Measurements from ENCODE around the gene DBP.
"Not testable (repeated sequence)": the region's sequence is repeated elsewhere in the genome, so short reads cannot be mapped to it uniquely, and the experiment has no call there.

DBP gene

GRCh38 chr19:48642862-48643261 lies 5.7 kb upstream of the DBP start:
- DNase-seq (ENCODE audit: extremely low read depth in 1 of 2, low read depth in 1 of 2), result no peak

DNA sequence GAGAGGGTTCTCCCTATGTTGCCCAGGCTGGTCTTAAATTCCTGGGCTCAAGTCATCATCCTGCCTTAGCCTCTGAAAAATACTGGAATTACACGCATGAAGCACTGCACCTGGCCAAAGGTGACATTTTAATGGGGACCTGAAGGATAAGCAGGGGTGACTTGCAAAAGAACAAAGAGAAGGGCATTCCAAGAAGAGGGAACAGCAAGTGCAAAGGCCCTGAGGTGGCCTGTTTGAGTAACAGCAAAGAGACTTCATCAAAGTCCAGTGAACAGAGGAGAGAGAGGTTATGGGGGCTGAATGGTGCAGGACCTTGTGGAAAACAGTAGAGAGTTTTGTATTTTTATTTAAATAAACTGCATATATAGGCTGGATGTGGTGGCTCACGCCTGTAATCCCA lies 4.7 kb upstream of the DBP start:
- DNase-seq (ENCODE audit: extremely low read depth in 1 of 2, low read depth in 1 of 2), result no peak

- DNase-seq (ENCODE audit: extremely low read depth in 1 of 2, low read depth in 1 of 2), result no peak
Measured at GRCh38 chr19:48639483-48640375, 2.5 kb upstream of the DBP start.

- no peak for DNase-seq (ENCODE audit: extremely low read depth in 1 of 2, low read depth in 1 of 2)
Measured at GRCh38 chr19:48638831-48639381, 1.7 kb upstream of the DBP start.

- peak; percentile 56 to 61 for DNase-seq (ENCODE audit: extremely low read depth in 1 of 2, low read depth in 1 of 2)
Measured at GRCh38 chr19:48637948-48638830, 1.0 kb upstream of the DBP start.

GRCh38 chr19:48637449-48637947 lies 319 bp upstream of the DBP start:
- DNase-seq (ENCODE audit: extremely low read depth in 1 of 2, low read depth in 1 of 2), result peak; percentile 98 to 99

DNA sequence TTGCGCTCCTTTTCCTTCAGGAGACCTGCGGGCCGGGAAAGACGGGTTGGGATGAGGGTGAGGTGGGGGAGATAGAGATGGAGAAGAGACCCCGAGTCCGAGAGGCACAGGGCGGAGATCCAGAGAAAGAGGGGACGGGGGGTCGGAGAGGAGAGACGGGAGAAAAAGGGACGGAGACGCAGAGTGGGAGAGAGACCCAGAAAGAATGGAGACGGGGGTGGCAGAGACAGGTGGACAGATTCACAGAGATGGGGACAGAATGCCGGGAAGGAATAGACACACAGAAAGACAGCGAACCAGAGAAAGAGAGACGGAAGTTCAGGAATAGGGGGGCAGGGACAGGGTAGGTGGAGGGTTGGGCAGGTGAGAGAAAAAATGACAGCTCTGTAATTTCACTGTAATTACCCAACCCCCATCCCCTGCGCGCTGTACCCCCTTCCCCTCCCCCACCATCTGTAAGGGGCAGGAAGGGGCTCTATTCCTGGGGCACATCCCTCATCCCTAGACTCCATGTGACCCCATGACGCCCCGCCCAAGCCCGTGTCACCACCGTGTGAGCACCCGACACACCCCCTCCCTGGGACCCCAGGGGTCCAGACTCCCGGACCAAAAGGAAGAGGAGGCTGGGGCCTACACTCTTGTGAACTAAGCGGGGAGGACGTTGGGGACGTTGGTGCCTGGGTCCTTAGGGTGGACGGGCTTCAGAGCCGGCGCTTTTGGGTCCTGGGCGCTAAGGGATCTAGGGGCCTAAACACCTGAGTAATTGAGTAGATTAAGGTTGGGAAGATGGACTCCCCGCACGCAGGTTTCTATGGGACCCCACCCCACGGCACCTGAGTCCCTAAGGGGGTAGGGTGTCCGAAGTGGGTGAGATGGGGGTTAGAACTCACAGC lies 967 bp downstream of the DBP start:
- no peak for DNase-seq (ENCODE audit: extremely low read depth in 1 of 2, low read depth in 1 of 2)

DNA sequence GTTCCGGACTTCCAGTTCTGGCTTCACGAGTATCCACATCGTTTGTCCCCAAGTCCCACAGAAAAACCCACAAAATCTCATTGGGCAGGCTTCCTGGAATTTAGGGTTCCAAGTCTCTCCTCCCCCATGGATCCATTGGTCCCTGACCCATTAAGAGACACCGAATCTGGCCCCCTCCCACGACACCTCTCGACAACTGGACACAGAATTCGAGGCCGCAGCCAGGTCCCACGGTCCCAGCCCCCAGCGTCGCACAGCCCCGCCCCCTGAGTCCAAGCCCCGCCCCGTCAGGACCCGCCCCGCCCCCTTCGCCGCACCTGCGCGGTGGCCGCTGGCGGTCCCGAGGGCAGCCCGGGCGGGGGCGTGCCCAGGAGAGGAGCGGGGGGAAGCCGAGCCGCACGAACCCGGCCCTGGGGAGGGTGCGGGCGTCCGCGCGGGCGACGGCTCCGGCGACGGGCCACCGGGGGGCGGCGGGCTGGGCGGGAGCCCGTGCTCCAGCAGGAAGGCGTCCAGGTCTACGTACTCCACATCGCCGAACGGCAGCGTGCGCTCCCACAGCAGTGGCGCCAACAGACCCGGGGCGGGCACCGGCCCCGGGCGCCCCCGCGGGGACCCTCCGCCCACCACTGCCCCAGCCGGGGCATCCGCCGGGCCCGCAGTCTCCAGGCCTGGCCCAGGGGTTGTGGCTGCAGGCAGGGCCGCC lies 1.8 kb downstream of the DBP start:
- DNase-seq (ENCODE audit: extremely low read depth in 1 of 2, low read depth in 1 of 2), result peak in 1 of 2 donors; percentile 63

- peak; percentile 81 to 84 for DNase-seq (ENCODE audit: extremely low read depth in 1 of 2, low read depth in 1 of 2)
Measured at GRCh38 chr19:48634424-48635262, 2.5 kb downstream of the DBP start.

DNA sequence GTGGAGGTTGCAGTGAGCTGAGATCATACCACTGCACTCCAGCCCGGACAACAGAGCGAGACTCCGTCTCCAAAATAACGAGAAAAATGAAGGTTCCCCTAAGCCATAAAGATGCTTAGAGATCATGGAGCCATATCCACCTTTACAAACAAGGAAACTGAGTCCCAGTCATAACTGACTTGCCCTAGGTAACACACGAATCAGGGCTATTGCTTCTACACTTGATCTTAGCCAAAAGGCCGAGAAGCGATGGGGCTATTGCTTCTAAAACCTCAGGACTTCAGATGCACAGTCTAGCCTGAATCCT lies 3.2 kb downstream of the DBP start:
- DNase-seq (ENCODE audit: extremely low read depth in 1 of 2, low read depth in 1 of 2), result no peak

- no peak for DNase-seq (ENCODE audit: extremely low read depth in 1 of 2, low read depth in 1 of 2)
Measured at GRCh38 chr19:48633148-48634035, 3.8 kb downstream of the DBP start.

- no peak for DNase-seq (ENCODE audit: extremely low read depth in 1 of 2, low read depth in 1 of 2)
Measured at GRCh38 chr19:48632692-48633147, 4.5 kb downstream of the DBP start.

DNA sequence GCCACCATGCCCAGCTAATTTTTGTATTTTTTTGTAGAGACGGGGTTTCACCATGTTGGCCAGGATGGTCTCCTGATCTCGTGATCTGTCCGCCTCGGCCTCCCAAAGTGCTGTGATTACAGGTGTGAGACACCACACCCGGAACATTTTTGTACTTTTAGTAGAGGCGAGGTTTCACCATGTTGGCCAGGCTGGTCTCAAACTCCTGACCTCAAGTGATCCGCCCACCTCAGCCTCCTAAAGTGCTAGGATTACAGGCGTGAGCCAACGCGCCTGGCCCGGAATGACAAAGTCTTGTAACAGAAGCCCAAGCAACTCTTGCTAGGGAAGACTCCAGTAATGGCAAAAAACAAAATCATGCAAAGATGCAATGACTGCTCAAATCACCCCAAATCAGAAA lies 4.9 kb downstream of the DBP start:
- not testable (repeated sequence) for DNase-seq (ENCODE audit: extremely low read depth in 1 of 2, low read depth in 1 of 2)

DNA sequence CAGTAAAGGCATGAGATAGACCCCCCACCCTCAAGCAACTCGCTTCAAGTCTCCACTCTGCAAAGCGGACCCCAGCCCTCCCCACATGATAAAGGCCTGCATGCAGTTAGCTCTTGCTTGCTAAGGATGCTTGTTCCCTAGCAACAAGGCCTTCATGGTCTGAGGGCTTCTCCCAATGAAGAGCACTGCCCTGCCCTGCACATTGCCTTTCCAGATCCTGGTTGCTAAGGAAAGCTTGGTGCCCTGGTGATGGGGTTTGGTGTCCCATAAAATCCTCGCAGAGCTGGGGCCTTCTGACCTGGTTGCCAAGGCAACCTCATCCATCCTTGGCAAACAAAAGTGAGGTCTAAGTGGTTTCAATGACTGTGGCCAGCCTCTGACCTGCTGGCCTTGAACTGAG lies 6.0 kb downstream of the DBP start:
- DNase-seq (ENCODE audit: extremely low read depth in 1 of 2, low read depth in 1 of 2), result no peak

DNA sequence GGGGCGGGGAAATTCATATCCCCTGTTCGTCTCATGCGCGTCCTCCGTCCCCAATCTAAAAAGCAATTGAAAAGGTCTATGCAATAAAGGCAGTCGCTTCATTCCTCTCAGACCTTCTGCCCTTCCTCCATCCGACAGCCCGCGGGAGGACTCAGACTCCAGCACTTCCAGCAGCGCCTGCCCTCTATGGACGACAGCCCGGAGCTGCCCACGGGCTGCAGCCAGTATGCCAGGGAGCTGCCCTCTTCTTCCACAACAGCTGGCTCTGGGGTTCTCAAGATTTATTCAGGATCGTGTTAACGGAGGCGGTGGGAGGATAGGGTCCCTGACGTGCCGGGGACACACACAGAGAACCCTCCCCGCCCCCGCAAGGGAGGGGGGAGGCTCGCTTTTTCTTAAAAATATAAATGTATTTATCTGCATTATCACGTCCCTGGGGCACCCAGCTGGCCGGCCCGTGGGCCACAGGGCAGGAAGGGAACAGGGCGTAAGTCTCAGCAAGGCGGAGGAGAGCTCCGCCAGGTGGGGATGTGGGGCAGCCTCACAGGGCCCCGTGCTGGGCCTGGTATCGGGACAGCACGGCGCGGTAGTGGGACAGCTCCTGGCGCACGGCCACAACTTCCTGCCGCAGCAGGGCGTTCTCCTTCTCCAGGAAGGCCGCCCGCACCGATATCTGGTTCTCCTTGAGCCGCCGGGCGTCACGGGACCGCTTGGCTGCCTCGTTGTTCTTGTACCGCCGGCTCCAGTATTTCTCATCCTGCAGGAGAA lies 6.7 kb downstream of the DBP start:
- no peak for DNase-seq (ENCODE audit: extremely low read depth in 1 of 2, low read depth in 1 of 2)

GRCh38 chr19:48629599-48630295 lies 7.4 kb downstream of the DBP start:
- DNase-seq (ENCODE audit: extremely low read depth in 1 of 2, low read depth in 1 of 2), result no peak

GRCh38 chr19:48629297-48629598 lies 7.9 kb downstream of the DBP start:
- DNase-seq (ENCODE audit: extremely low read depth in 1 of 2, low read depth in 1 of 2), result no peak
